HG03442 (cell line): ENCODE results near the gene ZNF254.
"Not testable (repeated sequence)": the region's sequence is repeated elsewhere in the genome, so short reads cannot be mapped to it uniquely, and the experiment has no call there.

Source experiments
- ATAC-seq: cut with Tn5 transposase; IDR thresholded peaks from one replicate; pipeline ENCODE4 v1.9.1; 2021; ENCODE audit warnings: mild to moderate bottlenecking, moderate library complexity; ENCODE audit not compliant: unreplicated experiment

The ZNF254 gene

GRCh38 chr19:24086974-24087595 lies at the start of gene ZNF254:
ZNF254 (plus strand) TSS chr19:24087187; CDS start chr19:24087308, 121 bp downstream.
- peak; percentile 99 for ATAC-seq

DNA sequence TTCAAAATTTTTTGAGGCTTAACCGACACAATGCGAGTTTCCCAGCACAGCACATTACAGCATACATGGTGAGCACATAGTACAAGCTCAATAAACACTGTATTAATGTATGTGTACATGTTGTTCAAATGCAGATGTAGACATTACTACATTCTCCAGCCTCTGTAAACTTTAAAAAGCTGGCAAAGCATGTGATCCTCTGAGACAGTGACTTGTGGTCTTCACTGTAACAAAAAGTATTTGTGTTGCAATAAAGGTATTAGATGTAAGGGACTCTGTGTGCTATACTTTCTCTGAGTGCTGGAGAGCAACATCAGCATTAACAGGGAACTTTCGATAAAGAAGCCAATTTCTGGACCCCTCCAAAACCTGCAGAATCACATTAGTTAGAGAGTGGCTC lies 46.4 kb upstream of the ZNF254 start:
- ATAC-seq: no peak

DNA sequence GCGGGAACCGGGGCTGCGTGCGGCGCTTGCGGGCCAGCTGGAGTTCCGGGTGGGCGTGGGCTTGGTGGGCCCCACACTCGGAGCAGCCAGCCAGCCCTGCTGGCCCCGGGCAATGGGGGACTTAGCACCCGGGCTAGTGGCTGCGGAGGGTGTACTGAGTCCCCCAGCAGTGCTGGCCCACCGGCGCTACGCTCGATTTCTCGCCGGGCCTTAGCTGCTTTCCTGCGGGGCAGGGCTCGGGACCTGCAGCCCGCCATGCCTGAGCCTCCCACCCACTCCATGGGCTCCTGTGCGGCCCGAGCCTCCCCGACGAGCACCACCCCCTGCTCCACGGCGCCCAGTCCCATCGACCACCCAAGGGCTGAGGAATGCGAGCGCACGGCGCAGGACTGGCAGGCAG lies 45.7 kb upstream of the ZNF254 start:
- ATAC-seq: not testable (repeated sequence)

DNA sequence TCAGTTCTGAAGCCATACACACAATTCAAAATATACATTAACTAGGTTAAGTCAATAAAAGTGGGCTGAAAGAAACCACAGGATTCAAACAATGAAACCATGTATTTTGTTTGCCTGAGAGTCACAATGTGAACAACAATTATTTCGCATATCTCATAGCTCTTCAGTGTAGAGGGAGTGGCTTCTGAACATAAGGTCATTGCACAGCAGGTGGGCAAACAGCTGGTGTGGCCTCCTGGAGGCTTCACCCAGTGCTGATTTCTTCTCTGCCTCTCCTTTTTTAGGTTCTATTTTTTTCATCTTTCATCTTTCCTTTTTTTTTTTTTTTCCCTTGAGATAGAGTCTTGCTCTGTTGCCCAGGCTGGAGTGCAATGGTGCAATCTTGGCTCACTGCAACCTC lies 40.4 kb upstream of the ZNF254 start:
- no peak for ATAC-seq

- no peak for ATAC-seq
Measured at GRCh38 chr19:24048261-24048660, 38.7 kb upstream of the ZNF254 start.

- no peak for ATAC-seq
Measured at GRCh38 chr19:24049537-24049936, 37.5 kb upstream of the ZNF254 start.

DNA sequence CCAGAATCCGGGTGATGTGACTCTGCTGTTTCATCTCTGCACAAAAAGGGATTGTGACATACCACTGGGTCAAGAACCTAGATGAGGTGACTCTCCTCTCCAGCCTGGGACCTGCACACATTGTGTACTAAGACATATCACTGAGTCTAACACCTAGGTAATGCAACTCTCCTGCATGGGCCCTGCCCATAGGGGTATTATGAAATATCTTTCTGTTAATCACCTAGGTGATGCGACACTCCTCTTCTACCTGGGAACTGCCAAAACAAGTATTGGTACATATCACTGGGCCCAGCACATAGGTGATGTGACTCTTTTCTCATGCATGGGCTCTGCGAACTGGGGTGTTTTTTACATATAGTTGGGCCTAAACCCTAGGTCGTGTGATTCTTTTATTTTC lies 35.5 kb upstream of the ZNF254 start:
- ATAC-seq: no peak

DNA sequence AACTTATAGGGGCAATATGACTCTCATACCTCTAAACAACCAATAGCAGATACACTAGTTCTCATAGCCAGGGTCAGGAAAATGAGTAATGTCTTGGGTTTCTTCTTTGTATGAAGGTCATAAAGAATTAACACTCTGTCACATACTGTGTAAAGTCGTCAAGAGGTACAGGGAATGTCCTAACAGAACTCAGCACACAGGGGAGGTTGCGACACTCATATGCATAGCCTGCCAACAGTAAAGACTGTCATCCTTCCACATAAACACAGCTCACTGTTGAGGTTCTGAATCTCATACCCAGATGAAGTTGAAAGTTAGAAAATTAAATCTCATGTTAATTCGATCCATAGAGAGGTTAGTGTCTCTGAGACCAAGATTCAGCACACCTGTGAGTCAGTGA lies 34.2 kb upstream of the ZNF254 start:
- no peak for ATAC-seq

- no peak for ATAC-seq
Measured at GRCh38 chr19:24053601-24054000, 33.4 kb upstream of the ZNF254 start.

- peak; percentile 77 for ATAC-seq
Measured at GRCh38 chr19:24054044-24054935, 32.7 kb upstream of the ZNF254 start.

DNA sequence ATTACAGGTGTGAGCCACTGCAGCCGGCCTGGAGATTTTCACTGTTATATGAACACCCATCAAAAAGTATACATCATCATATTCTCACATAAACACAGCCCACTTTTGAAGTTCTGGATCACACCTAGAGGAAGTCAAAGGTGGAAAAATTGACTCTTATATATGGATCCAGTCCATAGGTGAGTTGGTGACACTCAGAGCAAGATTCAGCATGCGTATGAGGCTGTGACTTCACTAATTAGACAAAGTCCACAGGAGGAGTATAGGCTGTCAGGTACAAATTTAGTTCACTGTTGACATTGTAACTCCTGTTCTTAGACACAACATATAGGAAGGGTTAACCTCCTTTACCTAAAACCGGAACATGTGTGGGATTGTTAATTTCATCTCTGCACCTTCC lies 31.4 kb upstream of the ZNF254 start:
- no peak for ATAC-seq

- ATAC-seq: no peak
Measured at GRCh38 chr19:24057144-24057543, 29.8 kb upstream of the ZNF254 start.

DNA sequence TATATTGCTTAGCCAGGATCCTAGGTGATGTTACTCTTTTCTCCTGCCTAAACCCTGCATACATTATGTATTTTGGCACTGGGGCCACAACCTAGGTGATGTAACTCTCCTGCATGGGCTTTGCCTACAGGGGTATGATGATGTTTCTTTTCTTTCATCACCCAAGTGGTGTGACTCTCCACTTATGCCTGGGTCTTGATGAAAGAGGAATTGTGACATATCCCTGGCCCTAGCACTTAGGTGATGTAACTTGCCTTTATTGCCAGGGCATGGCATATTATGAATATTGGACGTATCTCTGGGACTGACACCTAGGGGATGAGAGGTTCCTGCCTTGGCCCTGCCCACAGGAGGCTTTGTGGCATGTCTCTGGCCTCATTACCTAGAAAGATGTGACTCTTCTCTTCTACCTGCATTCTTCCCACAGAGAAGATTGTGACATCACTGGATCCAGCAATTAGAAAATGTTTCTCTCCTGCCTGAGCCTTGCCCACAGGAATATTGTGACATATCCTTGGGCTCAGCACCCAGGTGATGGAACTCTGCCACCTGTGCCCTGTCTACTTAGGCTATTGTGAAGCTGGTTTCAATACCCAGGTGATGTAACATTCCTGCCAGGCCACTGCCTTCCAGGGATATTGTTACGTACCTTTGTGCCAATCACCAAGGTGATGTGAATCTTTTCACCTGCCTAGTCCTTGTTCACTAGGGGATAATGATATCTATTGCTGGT lies 27.3 kb upstream of the ZNF254 start:
- no peak for ATAC-seq

DNA sequence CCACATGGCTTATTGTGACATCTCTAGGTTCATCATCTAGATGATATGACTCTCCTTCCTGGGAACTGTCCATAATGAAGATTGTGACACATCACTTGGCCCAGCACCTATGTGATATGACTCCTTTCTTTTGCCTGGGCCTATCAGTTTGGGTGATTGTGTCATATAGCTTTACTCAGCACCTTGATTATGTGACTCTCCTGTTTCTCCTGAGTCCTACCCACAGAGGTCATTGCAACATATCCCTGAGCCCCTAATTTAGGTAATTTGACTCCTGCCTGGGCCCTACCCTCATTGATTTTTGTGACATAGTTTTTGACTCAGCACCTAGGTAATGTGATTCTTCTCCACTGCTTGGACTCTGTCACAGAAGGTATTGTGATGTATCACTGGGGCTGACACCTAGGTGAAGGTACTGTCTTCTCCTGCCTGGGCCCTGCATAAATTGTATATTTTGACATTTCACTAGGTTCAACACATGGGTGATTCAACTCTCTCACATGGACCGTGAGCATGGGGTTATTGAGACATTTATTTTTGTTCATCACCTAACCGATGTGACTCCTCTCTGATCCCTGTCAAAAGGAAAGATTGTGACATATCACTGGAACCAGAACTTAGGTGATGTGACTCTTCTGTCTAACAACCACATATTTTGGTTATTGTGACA lies 26.2 kb upstream of the ZNF254 start:
- ATAC-seq: no peak

DNA sequence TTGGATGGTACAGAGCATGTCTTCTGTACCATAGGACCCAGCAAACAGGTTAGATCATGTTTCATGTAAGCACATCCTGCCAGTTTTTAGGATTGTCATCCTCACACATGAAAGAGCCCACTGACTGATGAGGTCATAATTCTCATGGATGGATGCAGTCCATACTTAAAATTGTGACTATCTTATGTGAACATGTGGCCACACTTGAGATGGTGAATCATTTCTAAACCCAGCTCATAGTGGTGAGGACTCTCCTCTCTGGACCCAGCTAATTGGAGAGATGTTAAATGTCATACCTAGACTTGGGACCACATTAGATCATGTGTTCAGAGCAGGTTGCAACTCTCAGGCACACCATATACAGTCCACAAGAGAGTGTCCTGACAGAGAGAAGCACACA lies 24.8 kb upstream of the ZNF254 start:
- no peak for ATAC-seq

DNA sequence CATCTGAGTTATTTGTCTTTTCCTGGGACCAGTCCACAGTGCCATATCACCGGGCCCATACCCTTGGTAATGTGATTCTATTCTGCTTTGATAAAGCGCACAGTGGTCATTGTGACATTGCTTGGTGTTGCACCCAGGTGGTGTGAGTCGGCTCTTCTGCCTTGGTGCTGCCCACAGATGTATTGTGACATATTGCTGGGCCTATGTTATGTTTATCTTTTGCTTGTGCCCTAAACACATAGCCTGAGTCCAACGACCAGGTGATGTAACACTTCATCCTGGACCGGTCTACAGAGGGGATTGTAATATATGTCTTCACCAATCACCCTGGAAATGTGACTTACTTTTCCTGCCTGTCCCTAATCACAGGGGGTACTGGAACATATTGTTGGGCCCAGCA lies 23.7 kb upstream of the ZNF254 start:
- ATAC-seq: no peak

GRCh38 chr19:24064175-24064574 lies 22.8 kb upstream of the ZNF254 start:
- no peak for ATAC-seq

DNA sequence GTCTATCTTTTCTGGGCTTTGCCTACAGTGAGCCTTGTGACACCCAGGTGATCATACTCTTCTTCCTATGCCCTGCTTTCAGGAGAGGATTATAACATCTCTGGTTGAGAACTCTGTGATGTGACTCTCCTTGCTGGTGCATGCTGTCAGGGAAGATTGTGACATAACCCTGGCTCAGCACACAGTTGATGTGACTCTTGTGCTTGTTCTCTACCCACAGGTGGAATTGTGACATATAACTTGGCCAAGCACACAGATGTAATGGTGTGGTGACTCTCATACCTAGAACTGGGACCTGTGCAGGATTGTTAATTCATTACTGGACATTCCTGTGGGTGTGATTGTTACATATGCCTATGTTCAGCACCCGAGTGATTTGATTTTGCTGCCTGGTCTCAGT lies 21.7 kb upstream of the ZNF254 start:
- no peak for ATAC-seq

- no peak for ATAC-seq
Measured at GRCh38 chr19:24065865-24066604, 21.0 kb upstream of the ZNF254 start.

GRCh38 chr19:24069905-24070657 lies 16.9 kb upstream of the ZNF254 start:
- ATAC-seq: peak; percentile 56
